ENCODE data around the gene KRT85.

GRCh38 chr12:52400906-52401305 lies 33.6 kb upstream of the KRT85 start:
- no peak for TF ChIP-seq CTCF (IDR thresholded peaks at IDR 0.05)
- TF ChIP-seq POLR2A (IDR thresholded peaks at IDR 0.05), result no peak
